HFF-Myc (cell line): ENCODE results near the gene ATP2A3.

ENCODE experiments used
- DNase-seq: peaks from one replicate; pipeline ENCODE4 v3.0.0-alpha.2; 2011; ENCODE audit warnings: low read depth; ENCODE audit errors: extremely low read depth
- H3K4me3 ChIP-seq: replicated peaks from 2 replicates; pipeline ENCODE4 v1.5.1; 2011; ENCODE audit warnings: low read depth, mild to moderate bottlenecking, control low read depth, low read length
- TF ChIP-seq, protein P1 (sequence below): IDR thresholded peaks from 2 replicates; pipeline ENCODE4 v1.5.1; 2012; ENCODE audit warnings: mild to moderate bottlenecking, low read depth, low read length, control low read depth; ENCODE audit errors: missing control alignments

The ATP2A3 gene

DNA sequence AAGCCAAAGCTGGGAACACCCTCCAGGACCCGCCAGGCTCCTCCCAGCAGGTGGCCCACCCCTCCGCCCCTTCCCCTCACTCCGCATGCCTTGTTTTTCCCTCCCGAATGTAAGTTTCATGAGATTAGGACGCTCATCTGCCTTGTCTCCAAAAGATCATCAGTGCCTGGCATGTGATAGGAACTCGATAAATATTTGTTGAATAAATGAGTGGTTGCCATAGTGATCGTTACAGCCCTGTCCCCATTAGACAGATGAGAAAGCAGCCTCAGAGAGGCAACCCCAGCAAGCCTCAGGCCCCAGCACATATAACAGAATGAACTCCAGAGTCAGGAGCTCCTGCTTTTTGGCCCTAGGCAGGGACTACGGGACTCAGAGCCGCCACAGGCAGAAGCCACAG lies 76.4 kb downstream of the ATP2A3 start:
- DNase-seq: no peak
- peak overlapping the region; percentile 22; the same call in 1 of the 2 replicates for H3K4me3 ChIP-seq
- TF ChIP-seq, protein P1, sequence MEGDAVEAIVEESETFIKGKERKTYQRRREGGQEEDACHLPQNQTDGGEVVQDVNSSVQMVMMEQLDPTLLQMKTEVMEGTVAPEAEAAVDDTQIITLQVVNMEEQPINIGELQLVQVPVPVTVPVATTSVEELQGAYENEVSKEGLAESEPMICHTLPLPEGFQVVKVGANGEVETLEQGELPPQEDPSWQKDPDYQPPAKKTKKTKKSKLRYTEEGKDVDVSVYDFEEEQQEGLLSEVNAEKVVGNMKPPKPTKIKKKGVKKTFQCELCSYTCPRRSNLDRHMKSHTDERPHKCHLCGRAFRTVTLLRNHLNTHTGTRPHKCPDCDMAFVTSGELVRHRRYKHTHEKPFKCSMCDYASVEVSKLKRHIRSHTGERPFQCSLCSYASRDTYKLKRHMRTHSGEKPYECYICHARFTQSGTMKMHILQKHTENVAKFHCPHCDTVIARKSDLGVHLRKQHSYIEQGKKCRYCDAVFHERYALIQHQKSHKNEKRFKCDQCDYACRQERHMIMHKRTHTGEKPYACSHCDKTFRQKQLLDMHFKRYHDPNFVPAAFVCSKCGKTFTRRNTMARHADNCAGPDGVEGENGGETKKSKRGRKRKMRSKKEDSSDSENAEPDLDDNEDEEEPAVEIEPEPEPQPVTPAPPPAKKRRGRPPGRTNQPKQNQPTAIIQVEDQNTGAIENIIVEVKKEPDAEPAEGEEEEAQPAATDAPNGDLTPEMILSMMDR: no peak

DNA sequence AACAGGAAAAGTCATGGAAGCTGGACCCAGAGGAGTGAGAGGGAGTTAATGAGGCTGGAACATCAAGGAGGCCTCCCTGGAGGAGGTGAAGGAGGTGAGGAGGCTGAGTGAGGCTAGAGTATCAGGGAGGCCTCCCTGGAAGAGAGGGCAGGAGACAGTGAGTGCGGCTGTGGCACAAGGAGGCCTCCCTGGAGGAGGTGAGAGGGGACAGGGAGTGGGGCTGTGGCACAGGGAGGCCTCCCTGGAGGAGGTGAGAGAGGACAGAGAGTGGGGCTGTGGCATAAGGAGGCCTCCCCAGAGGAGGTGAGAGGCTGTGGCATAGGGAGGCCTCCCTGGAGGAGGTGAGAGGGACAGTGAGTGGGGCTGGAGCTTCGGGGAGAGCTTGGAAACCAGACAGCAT lies 76.8 kb downstream of the ATP2A3 start:
- H3K4me3 ChIP-seq: no peak overlapping the region
- no peak for DNase-seq
- TF ChIP-seq, protein P1: no peak

DNA sequence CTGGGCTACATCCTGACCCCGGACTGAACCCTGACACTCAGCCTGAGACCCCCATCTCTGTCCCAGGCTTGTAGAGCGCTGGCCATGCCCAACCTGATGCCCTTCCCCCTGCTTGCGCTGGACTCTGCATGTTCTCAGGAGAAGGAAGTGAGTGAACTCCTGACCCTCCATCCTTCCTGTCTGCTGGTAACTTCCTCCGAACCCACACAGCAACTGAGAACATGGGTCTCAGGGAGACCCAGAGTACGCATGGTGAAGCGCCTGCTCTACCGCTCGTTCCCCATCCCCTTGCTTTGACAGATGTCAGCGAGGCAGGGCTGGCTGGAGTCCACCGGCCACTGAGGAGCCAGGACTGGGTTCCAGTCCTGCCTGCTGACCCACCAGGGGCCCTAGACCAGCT lies 77.5 kb downstream of the ATP2A3 start:
- no peak for DNase-seq
- no peak overlapping the region for H3K4me3 ChIP-seq
- TF ChIP-seq, protein P1: no peak

DNA sequence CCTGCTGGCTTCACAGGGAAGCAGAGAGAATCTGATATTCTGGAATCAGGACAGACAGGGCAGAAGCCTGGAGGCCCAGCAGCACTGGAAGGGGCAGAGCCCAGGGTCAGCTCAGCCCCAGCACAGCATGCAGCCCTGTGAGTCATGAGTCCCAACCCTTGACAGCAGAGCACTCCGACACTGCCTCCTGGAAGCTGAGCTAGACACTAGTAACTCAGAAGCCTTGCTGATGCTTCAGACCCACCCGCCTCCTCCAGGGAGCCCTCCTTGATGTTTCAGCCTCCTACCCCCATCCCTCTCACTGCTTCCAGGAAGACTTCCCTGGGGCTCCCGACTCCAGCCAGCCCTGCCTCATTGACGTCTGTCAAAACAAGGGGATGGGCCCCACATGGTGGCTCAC lies 78.3 kb downstream of the ATP2A3 start:
- H3K4me3 ChIP-seq: no peak overlapping the region
- TF ChIP-seq, protein P1: no peak
- no peak for DNase-seq

DNA sequence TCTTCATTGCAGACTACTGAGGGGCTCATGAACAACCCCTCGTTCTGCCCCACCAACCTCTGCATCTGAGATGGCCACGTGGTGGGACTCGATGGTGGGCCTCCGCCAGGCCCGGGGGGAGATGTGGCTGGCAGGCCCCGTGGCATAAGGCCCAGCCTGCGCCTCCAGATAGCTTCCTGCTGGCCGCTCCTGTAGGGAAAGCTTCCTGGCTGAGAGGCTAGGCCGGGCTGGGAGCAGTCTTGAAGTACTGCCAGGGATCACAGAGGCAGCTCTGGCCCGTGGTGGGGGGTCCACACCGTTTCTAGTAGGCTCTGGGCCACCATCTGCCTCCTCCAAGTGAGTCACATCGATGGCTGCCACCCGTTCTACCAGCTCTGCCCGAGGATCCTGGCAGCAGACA lies 79.0 kb downstream of the ATP2A3 start:
- DNase-seq: no peak
- TF ChIP-seq, protein P1: no peak
- H3K4me3 ChIP-seq: no peak overlapping the region

DNA sequence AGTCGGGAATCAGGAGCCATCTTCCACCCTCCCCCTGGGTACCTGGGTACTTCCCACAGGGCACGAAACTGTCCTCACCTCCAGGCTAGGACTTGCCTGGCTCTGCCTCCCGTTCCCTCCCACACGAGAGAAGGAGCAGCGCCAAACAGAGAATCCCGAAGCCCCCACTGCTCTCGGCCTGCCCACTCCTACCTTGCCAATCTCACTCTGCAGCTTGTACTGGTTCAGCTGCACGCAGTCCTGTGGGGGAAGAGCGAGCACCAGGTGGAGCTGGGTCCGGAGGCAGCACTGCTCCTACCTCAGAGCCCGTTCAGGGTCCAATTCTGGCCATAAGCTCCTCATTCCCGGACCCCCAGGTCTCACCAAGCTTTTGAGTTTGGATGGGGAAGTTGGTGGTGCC lies 80.0 kb downstream of the ATP2A3 start:
- DNase-seq: no peak
- TF ChIP-seq, protein P1: no peak
- H3K4me3 ChIP-seq: no peak overlapping the region

DNA sequence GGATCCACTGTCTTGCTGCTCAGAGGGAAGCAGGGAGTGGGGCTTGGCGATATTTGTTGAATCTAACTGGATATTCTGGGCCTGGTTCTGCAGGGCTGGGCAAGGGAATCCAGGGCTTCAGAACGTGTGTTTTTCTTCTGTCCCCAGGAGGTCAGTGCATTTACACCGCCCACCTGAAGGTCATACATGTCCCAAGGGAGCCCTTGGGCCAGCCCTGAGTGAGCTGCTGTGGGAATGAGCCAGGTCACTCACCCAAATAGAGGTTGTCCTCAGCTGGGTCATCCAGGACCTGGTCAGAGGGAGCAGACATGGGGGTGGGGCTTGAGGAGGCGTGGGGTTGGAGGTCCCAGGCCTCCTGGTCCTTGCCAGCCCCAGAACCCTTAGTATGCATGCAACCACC lies 82.0 kb downstream of the ATP2A3 start:
- no peak for DNase-seq
- H3K4me3 ChIP-seq: no peak overlapping the region
- TF ChIP-seq, protein P1: no peak
